Activated naive CD4-positive, alpha-beta T cell treated with anti-CD3 and anti-CD28 coated beads, Interleukin-2, amount 50 U/mL, for 16 hours (primary cell): ENCODE measurements around the gene PROK2.

Experiments
- DNase-seq: peaks from one replicate; pipeline ENCODE4 v3.0.0-alpha.2; 2020

PROK2 gene

DNA sequence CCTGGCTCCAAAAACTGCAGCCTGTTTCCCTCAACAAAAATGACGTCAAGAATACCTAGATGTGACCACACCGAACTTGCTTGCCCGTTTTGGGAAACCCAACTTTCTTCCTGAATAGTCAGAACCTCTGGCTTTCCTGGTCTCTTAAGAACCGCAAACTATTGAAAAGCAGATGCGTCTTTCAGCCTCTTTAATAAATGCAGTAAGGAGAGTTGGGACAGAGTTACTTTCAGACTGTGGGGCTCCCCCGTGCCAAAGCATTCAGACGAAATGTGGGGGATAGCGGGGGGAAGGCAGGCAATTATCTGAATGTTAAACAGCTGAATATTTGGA is 1.2 kb upstream of the PROK2 start:
- no peak for DNase-seq

DNA sequence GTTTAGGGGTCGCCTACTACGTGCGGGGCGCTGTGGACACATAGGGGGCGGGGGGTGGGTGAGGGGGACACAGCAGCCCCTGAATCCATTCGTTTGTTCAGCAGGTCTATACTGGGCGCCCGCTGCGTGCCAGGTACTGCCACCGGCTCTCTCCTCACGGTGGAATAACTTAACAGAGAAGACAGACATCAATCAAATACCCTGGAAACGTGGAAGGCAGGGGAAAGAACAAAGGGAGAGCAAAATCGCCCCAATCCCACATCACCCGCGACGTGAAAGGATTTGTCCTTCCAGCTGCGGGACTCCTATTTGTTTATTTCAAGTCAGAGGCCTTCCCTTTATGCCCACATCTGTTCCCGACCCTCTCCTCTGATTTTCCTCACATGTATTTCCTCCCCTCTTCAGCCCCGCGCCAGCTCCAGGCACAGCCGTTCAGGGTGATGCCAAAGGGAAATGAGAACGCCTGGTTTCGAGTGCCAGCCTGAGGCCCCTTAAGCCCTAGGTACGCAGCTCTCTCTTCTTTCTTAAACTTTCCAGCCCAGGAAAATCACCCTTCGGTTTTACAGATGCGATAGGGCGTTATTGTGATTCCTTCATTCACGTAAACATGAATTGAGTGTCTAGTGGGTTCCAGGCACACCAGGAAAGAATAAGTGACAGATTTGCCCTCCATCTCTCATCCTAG is 726 bp upstream of the PROK2 start:
- no peak for DNase-seq

DNA sequence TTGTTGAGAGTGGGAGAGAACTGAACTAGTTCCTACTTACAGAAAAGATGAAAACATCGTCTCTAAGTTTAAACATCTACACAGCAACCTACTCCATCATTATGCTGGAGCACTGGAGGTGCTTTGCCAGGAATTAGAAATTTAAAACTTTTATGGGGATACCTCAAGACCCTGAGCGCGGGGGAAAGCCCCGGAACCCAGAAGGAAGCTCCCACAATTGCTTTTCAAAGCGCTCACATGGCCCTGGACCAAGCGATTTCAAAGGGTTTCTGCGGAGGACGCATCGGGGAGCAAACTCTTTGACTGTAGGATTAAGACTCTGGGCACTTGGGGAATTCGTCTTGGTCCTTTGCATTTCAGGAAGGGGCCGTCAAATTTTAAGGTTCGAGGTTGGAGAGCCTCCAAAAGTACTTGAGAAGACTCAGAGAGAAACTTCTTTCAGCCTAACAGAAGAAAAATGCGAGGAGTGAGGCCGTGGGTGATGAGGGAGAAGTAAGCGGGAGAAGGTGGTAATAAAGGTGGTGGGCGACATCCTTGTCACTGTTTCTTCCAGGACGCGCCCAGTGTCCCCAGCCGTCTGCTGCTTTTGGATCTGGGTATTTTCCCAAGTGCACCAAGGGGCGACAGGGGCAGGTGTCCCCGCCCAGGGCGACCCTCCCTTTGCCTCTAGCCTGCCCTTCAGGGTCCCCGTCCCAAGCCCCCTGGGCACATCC is 591 bp downstream of the PROK2 start:
- no peak for DNase-seq

DNA sequence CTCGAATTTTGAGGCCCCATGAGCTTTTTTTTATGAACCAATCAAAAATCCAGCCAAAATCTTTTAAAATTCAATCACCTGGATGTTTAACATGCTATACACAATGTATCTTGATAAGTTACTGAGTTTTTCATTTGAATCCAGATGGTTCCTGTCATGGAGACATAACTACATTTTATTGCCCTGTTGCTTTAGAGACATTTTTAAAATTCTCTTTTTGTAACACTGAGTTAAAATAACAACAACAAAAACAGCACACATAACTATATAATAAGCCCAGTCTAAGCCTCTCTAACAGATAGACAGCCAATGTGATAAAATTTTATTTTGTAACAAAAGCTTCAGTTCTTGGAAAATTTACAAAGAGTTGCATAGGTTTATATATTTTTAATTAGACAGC is 1.8 kb downstream of the PROK2 start:
- no peak for DNase-seq

DNA sequence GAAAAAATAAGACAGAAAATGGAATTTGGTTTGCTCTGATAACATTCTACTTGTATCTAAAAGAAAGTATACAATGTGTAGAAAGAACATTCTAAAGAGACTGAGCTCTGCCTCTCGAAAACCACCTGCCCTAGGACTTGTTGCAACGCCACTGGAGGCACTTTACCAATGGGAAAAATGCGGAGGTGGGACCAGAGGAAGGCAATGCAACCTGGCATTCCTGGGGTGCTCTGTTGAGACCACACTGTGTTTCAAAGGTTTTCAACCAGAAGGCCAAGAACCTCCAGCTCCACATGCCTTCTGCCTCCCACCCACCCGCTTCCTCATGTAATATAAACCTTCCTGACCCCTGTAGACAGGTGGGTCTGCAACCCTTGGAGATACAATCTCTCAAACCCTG is 4.5 kb downstream of the PROK2 start:
- no peak for DNase-seq

DNA sequence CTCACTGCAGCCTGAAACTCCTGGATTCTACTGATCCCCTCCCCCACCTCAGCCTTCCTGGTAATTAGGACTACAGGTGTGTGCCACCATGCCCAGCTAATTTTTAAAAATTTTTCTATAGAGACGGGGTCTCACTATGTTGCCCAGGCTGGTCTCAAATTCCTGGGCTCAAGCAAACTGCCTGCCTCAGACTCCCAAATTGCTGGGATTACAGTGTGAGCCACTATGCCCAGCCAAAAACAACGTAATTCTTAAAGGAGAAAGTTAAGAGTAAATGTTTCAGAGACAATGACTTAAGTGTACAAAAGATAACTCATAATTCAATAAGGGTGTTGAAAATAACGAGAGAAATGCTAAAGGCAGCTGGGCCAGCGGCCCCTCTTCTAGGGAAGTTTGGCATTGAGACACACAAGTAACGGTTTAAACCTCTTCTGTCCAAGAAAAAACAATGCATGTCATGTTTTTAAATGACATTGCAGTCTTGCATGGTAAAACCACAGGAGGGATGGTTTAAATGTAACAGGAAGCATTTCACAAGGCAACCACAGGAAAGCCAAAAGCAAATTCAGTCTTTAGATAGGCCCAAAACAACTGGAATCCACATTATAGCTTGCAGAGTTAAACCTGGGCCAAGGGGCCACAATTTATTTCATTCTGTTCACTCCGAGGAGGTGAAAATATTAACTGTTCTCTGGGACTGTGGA is 5.1 kb downstream of the PROK2 start:
- DNase-seq = no peak

DNA sequence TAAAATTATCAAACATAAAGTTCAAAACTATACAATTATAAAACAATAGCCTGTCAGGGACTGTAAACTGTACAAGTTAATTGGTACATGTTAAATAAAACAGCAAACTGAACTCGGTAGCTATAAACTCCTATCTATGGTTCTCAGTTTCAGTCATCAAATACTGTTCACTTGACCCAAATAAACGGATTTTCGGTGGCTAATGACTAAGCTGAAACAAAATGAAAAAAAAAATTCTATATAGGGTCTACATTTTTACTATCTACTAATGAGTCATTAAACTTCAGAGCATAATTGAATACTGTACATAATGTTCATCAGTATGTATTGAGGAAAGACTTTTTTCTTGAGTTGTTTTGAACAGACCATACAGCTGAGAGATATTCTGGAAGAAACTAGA is 6.6 kb downstream of the PROK2 start:
- DNase-seq = no peak

DNA sequence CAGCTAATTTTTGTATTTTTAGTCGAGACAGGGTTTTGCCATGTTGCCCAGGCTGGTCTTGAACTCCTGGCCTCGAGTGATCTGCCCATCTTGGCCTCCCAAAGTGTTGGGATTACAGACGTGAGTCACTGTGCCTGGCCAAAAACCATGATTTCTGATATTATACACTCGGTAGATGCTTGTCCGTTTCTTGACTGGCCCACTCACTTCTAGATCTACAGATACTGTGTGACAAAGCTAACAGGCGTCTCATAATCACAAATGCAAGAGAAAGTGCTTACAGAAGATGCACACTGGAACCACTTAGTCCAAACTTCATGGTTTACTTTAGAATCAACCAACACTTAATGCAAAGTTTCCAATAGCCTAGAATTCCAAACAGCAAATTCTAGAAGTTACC is 8.4 kb downstream of the PROK2 start:
- no peak for DNase-seq

DNA sequence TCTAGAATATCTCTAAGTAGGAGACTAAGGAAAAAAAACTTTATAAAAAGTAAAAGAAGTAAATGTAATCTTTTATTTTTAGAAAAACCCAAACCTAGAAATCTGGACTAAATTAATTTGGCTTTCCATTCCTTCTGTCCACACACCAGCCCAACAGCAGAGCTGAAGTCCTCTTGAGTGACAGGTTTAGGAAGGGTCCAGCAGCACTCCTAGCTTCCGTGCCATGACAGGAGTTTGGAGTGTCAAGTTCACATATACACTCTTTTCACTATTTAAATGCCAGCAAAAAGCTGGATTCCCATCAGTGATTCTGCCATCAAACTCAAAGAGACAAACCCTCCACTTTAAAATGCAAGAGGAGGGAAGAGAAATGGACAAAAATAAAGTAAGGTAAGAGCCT is 13.1 kb downstream of the PROK2 start:
- no peak for DNase-seq

DNA sequence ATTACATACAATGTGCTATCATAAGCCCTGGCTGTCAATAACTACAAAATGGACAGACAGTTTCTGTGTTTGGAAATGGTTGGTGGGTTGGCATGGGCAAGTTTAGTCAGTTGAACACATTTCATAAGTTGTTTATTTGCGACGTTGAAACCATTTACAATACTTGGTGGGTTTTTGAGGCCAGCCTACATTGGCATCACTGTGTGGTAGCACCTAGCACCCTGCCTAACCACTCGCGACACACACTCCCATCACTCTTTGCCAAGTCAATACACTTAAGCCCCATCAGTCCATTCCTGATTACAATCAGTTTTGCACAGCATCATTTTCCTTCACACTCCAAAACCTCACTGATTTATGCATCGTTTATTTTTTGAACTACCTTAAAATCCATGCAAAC is 13.8 kb downstream of the PROK2 start:
- no peak for DNase-seq

DNA sequence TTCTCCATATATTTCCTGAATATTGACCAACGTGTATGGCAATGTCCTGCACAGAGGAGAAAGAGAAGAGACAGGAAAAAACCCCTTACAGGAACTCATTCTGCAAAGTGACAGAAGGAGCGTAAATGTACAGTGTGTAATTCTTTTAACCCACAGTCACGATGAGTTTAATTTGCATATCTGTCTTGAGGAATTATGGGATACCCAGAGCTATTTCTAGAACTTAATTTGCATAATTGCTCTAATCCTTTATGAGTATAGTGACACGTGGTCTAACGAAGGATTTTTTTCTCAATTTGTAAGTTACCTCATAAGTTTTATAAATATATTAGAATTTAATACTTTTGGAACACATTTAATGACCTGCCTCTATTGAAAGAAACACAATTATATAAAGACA is 21.5 kb downstream of the PROK2 start:
- no peak for DNase-seq

DNA sequence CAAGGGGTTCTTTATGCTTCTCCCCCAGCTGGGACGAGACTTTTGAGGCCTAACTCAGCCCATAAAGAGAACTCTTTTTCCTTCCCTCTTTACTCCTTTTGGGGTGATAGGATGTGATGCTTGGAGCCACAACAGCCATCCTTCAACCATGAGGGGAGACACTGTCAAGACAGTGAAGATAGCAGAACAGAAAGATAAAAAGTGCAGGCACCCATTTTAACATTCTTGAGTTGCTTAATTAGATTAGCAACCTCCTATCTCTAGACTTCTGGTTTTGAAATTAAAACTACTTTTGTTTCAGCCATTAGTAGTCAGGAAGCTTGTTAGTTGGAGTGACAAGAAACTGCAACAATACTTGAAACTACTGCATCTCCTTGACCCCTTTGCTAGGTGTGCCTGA is 24.8 kb downstream of the PROK2 start:
- no peak for DNase-seq

DNA sequence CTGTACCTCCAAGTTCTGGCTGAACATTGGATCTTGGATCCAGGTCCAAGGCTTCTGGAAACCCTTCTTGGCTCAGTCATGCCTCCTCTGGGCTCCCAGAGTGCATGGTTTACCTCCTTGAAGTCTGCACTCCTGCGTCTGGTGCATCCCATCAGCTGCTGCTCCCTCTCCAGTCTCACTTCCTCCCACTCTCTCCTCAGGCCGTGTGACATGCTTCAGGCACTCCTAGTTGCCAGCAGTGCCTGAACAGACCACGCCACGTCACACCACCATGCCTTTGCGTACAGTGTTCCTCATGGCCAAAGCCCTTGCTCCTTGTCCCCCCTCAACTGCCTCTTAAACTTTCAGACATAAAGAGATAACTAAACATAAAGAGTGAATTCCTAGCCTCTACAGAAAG is 25.5 kb downstream of the PROK2 start:
- DNase-seq = no peak

DNA sequence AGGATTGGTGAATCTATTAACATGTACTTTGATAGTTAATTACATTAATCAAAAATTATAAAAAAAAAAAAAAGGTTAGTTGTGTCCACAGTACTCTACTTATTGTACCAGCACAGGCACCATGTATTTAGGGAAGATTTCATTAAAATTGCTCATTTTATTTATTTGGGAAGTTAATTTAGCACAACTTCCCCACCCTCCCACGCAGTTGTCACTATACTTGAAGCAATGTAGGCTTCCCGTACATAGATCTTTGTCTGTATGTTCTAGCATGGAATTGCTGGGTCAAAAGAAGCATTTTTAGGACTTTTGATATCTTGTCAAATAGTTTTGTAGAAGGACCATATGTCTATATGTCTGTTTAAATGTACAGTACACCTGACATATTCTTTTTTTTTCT is 26.9 kb downstream of the PROK2 start:
- DNase-seq = no peak

DNA sequence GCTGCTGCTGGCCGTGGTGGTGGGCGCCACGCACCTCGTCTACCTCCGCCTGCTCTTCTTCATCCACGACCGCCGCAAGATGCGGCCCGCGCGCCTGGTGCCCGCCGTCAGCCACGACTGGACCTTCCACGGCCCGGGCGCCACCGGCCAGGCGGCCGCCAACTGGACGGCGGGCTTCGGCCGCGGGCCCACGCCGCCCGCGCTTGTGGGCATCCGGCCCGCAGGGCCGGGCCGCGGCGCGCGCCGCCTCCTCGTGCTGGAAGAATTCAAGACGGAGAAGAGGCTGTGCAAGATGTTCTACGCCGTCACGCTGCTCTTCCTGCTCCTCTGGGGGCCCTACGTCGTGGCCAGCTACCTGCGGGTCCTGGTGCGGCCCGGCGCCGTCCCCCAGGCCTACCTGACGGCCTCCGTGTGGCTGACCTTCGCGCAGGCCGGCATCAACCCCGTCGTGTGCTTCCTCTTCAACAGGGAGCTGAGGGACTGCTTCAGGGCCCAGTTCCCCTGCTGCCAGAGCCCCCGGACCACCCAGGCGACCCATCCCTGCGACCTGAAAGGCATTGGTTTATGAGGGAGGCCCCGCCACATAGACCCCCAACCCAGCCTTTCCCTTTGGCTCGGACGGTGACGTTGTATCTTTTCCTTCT is 30.2 kb downstream of the PROK2 start:
- DNase-seq = no peak

DNA sequence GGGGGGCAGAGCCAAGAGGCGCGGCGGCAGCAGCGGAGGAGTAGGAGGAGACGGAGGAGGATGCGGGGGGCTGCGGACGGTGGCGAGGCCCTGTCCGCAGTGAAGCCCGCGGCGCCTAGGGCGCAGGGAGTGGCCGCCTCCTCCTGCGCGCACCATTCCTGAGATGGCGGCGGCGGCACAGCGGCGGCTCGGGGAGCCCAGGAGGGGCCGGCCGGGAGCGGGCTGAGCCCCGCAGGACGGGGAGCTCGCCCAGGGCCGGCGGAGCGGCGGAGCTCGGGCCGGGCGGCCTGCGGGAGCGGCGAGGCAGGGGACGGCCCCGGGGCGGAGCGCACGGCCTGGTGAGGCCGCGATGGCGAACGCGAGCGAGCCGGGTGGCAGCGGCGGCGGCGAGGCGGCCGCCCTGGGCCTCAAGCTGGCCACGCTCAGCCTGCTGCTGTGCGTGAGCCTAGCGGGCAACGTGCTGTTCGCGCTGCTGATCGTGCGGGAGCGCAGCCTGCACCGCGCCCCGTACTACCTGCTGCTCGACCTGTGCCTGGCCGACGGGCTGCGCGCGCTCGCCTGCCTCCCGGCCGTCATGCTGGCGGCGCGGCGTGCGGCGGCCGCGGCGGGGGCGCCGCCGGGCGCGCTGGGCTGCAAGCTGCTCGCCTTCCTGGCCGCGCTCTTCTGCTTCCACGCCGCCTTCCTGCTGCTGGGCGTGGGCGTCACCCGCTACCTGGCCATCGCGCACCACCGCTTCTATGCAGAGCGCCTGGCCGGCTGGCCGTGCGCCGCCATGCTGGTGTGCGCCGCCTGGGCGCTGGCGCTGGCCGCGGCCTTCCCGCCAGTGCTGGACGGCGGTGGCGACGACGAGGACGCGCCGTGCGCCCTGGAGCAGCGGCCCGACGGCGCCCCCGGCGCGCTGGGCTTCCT is 31.0 kb downstream of the PROK2 start, which contains the start of gene GPR27:
Gene GPR27, plus strand, starts transcription at position 155 of the 909 bp plus-strand sequence. Its CDS starts 195 bp downstream, at position 350.
- peak; percentile 33 for DNase-seq

DNA sequence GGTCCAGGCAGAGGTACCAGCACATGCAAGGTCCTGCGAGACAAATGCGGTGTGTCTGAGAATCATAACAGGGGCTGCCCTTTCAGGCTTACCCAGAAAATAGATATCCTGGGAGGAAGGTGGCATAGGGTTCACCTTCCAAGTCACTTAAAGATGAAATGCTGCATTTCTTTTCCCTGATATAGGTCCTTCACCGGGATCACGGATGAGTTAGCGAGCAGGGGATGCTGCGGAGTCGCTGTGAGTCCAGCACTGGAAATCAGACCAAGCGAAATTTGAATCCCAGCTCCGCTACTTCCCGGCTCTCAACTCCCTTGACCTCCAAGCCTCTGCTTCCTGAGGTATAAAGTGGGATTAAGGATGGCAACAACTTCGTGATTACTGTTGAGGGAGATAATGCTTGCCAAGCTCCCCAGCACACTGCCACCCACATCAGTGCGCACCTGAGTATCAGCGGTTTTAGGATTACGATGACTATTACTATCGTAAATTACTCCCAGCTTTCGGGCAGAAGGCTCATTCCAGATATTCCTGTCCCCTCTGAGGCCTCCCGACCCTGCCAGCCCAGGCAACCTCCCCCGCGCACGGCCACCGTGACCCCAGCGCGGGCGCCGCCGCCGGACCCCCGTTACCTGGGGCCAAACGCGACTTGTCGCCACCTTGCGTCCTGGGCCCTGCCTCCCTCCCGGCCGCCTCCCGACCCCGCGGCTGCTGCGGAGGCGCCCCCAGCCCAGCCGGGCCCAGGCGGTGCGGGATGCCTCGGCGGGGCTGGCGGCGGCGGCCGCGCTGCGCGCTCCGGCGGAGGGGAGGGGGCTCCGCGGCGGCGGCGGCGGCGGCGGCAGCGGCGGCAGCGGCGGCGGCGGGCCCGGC is 31.9 kb downstream of the PROK2 start:
- DNase-seq = no peak

DNA sequence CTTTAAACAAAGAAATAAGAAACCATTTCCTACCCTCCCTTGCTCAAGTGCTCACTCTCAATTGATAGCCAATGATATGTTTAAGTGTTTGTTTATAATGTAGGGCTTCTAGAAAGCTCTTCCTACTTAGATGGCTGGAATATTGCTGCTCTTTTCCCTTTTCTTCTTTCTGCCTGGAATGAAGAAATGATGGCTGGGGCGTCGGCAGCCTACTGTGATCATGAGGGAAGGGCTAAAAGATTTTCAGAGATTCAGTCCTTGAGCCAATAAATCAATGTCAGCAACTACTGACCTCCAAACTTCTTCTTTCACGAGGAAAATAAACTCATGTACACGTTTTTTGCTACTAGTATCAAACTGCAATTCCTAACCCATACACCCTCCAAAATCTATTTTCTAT is 33.3 kb downstream of the PROK2 start:
- no peak for DNase-seq

DNA sequence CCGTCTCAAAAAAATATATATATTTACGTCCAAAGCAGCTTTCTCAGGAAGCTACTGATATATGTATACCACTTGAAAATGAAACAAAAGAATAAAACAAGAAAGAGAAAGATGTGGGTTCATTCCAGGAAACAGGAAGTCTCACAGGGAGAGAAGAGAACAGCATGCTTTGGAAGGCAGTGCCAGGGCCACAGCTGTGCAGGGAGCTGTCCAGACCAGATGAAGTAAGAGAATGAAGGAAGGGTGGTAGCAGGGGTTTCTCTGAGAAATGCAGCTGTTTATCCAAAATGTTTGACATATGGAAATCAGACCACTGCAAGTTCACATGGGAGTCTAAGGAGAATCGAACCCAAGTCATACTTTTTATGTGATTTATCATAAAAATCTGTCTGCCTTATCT is 40.2 kb downstream of the PROK2 start:
- no peak for DNase-seq

DNA sequence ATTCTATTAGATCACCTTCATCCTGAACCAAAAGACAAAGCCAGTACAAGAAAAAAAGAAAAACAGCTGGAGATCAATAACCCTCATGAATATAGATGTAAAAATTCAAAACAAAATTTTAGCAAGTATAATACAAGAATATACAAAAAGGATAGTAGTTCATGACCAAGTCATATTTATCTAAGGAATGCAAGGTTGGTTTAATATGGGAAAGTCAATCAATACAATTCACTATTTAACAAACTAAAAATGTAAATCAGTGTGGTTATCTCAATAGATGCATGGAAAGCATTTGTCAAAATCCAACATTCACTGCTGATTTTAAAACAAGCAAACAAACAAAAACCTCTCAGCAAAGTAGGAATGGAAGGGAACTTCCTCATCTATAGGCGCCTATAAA is 42.3 kb downstream of the PROK2 start:
- DNase-seq = no peak

DNA sequence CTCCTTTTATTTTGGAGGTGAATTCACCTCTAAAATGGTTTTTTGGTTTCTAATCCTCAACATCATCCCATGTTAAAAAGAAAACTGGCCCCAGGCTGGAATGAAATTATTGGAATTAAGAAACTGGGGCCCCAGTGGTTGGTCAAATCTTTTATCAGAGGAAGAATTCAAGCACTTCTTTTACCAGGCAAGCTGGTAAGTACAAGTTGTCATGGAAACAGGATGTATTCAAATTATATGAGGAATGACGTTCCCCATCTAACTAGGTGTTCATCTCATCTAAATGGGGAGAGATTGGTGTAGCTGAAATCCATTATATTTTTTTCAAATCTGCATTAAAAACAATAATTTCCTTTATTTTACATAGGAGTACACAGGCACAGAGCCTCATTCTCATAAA is 50.1 kb downstream of the PROK2 start:
- no peak for DNase-seq

DNA sequence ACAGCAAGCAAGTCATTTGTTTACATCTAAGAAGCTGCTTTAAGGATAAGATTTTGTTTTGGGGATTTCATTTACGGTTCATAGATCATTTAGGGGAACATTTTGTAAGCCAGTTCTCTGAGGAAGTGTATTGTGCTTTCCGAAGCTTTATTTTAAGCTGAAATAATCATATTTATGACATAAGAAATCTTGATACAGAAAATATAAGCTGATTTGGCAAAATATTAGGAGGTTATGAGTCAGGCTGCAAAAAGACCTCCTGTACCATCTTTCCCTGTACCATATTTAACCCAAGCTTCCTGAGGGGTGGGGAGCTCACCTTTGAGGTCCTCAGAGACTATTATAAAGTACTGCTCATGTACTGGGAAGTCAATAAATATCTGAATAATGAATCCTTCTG is 51.6 kb downstream of the PROK2 start:
- DNase-seq = no peak
